Cardiac septum (tissue), 1 donor: ENCODE measurements around the gene TMEM238L. TPM values are rescaled to one million over a fixed set of nuclear protein-coding genes. Genes with fewer than 3 reads are reported as not detected.

ENCODE experiments used
- DNase-seq: peaks from one replicate; pipeline ENCODE4 v3.0.0-alpha.2; 2020; ENCODE audit warnings: low spot score
- intact Hi-C: fragments of 100-400 bp; cut with DNase I; formaldehyde crosslinking; loops from one replicate; pipeline ENCODE4 v1.14.0; 2022
- total RNA-seq: library from RNA; stranded (reverse); fragmentation: NEBNext Ultra II Directional; extraction: Animal tissue kit (Norgen Biotek cat#: 25700); gene quantifications from one replicate; pipeline ENCODE4 v1.2.1, GENCODE V29; 2021
- donor health status: DM: no; HTN: no; CAD: no.

TMEM238L gene
- total RNA-seq, 1 donor from 2014 or later, result not detected

DNA sequence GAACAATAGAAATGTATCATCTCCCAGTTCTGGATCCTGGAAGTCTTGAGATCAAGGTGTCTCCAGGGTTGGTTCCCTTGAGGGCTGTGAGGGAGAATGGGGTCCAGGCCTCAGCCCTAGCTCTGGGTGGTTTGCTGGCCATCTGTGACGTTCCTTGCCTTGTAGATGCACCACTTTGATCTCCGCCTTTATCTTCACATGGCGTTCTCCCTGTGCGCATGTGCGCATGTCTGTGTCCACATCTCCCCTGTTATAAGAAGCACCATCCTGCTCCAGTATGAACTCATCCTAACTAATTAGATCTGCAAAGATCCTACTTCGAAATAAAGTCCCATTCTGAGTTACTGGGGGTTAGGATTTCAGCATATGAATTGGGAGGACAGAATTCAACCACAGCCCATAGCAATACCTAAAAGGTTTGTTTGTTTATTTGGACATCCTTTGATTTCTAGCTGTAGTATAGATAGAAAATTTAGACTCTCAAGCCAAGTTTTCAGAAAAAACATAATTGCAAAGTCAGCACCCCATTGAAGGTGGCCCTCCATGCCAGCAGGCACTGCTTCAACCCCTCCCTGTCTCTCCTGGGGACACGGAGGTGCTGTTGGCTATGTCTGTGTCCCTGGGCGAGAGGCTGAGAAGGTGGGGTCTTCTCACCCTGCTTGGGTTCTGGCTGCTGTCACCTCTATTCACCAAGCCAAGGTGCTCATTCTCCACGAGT, 2.8 kb upstream of the TMEM238L start:
- no peak for DNase-seq
- intact Hi-C loops, result no loop called here

DNA sequence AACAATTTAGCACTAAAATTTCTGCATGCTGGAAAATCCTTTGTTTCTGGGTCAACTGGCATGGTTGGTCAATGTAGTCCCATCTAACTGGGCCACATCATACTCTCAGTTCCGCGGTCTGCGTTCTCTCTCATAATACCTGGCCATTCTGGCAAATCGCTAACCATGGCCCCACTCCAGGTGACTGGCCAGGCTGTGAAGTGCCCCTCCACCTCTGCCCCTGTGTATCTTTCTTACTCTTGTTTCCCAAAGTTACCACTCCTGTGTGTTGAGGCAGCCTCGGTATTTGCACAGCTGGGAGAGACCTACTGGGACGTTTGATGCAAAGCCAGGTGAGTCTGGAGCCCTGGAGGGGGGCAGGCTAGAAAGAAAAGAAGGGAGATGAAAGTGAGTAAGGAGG, 2.0 kb upstream of the TMEM238L start:
- no peak for DNase-seq
- intact Hi-C loops, result no loop called here

DNA sequence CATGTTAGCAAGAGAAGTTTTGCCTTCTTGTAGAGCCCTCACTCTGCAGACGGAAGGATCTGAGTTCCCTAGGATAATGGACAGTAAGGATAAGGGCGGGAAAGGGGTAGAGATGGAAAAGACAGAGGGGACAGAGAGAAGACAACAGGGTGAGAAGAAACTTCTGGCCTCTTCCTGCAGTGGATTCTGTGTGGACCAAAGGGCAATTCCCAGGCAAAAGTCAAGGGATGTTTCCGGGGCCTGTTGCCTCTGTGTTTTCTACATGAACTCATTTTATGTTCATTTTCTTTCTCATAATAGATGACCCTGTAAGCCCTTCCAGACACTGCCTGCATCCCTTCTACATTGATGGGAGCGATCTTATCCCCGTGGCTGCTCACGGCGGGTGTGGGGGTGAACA, 647 bp upstream of the TMEM238L start:
- DNase-seq, result no peak

DNA sequence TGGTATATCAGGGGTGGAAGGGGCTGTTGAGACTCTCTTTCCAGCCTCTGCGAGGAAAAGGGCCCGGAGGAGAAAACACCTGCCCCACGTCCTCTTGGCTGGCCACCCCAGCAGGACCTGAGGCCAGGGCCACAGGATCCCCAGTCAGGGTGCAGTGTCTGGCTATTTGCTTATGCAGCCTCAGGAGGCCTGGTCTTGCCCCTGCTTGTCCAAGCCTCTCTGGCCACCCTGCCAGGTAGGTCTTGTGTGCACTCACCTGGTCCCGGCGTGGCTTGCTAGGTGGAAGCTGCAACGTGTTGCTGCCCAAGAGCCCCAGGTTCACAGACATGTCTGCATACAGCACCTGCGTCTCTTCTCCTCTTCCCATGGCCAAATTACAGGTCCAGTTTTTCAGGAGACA, 549 bp downstream of the TMEM238L start:
- no peak for DNase-seq
- intact Hi-C loops, result no loop called here

More for the DNA sequence above, 647 bp upstream of the TMEM238L start:
- intact Hi-C loops, result no loop called here

DNA sequence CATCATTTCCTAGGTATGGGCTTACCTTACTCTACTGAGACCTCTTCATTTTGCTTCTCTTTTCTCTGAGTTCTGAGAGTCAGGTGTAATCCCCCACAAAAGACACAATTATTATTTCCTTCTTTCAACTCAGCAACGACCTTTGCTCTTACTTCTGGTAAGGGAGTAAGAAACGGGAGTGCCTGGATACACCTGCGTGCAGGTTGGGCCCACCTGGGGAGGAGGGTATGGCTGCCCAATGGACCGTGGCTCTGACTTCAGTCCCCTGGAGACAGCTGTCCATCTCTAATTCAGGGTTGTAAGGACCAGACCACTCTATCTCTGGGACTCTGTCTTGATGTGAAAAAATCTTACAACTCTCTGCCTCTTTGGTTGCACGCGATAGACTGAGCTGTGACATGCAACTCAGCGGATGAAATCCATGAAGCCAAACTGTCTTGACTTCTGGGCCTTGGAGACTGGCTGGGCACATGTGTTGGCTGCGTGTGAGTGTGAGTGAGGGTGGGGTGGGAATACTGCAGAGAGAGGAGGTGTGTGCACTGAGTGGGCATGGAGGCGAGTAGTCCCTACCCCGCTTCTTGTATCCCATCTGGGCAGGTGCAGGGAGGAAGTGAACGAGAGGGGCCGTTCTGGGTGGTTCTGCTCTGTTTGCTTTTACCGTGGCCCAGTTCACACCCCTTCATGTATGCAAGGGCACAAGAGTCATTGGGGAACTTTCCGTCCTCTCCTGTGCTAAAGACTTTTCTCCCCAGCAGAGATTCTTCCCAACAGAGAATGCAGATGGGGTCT, 1.2 kb downstream of the TMEM238L start:
- DNase-seq, result peak; percentile 20
- intact Hi-C loops, result no loop called here

DNA sequence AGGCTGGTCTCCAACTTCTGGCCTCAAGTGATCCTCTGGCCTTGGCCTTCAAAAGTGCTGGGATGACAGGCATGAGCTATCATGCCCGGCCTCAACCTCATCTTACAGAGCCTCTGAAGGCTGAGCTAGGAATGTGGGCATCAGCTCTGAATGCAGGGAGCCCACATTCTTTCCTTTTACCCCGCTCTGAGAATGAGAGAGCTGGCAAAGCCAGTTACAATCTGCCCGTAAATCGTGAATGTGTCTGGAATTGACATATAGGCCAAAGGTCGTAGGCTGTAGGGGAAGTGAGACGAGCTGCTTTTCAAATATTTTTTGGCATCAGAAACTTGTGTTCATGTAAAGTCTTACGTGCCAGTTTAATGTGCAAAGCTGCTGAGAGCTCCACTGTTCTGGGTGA, 4.5 kb downstream of the TMEM238L start:
- DNase-seq, result no peak
- intact Hi-C loops, result no loop called here

DNA sequence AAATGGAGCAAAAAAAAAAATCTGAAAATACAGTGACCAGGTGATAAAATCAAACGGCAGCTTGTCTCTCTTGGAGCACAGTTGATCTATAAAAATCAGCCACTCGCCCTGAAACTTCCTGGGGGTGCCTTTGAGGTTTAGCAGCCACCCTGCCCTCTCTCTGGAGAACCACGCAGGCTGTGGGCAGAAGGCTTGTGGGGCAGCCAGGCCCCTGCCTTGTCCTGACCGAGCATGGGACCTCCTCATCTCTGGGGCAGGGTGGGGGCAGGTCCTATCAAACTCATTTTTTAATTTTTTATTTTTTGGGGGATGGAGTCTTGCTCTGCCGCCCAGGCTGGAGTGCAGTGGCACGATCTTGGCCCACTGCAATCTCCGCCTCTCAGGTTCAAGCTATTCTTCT, 5.0 kb downstream of the TMEM238L start:
- DNase-seq, result no peak
- intact Hi-C loops, result no loop called here

DNA sequence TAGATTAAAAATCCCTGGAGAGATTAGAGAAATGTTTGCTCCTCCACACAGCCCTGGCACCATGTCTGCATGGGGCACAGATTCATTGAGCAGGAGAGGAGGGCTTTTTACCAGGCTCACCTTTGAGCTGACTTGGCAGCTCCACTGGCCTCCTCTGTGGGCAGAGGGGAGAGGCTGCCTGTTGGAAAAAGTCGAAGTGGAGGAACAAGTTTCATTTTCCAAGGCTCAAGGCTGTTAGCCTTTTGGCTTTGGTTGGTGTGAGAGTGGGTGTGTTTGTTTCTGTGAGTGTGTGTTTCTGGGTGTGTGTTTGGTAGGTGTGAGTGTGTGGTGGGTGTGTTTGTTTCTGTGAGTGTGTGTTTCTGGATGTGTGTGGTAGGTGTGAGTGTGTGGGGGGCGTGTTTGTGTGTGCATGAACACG, 5.6 kb downstream of the TMEM238L start:
- intact Hi-C loops, result no loop called here
- peak; percentile 22 for DNase-seq

DNA sequence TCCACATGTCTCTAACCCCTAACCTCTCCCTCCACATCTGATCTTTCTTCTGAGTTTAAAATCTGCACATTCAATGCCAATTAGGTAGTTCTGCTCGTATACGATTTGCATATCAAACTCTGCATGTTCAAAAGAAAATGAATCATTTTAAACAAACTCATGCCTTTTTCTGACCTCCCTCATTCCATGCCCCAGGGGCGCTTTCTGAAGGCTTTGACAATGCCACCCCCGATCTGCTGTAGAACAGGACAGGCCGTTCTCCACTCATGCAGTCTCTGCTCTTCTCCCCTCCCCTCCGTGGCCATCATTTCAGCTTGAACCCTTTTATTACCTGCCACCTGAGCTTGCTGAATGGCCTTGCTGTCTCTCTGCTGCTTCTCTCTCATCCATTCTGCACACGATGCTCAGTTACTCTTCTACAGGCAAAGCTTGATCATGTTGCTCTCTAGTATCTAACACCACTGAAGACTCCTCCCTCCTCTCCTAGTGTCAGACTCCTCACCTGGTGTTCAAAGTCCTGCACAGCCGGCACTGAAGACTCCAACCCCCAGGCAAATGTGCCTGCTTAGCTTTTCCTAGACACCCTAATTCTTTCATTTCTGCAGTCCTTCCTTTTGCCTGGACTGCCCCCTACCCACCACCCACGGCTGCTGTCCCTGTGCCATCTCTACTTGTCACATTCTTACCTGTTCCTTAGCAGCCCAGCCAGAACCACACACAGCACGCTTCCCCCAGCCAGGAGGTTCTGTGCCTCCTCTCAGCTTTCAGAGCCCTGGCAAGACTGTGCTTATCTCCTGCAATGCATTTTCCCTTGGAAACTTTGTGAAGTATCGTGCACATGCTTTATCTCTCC, 6.2 kb downstream of the TMEM238L start:
- intact Hi-C loops, result no loop called here
- DNase-seq, result peak; percentile 51

DNA sequence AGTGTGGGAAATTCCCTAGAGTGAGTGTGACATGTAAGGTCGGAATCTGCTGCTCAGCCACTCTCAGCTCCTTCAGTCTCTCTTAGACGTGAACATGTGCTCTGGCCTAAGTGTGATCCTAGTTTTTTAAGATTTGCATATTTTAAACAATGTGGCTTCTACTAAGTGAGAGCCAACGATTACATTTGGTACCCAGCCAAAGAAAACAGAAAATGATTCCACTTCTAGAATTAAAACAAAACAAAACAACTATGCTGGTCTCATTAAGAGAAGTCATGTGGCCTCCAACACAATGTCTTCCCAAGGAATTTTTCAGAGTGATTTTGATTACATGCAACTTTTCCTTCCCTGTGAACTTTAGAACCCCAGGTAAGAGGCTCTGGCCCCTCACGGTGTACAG, 10.1 kb downstream of the TMEM238L start:
- intact Hi-C loops, result no loop called here

DNA sequence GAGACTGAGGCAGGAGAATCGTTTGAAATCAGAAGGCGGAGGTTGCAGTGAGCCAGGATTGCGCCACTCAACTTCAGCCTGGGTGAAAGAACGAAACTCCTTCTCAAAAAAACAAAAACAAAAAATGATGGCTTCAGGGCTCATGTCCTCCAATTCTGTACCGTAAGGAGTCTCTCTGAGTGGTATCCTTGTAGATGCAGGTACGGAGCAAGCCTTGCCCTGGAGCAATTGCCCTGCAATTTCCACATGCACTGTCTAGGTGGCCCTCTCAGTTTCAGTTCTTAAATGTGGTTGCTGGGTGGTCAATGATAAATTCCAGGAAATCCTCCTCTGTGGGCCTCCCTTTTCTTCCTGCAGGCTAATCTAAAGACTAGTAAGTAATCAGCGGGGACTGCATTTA, 10.6 kb downstream of the TMEM238L start:
- DNase-seq, result no peak
- intact Hi-C loops, result no loop called here

More for the DNA sequence above, 10.1 kb downstream of the TMEM238L start:
- no peak for DNase-seq

DNA sequence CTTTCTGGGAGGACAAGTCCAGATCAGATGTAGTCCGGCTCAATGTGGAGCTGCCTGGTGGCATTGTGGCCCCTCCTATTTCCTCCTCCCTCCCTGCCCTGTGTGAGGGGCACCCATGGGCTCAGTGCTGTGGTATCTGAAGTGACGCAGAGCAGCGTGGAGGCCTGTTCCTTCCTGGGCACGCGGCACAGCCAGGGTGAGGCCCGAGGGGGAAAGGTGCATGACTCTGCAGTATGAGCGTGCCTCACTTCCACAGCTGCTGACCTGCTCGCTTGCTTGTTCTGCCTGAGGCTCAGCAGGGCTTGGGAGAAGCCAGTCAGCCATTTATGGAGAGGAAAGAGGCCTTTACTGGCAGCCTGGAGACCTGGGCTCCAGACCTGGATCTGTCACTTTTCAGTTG, 11.7 kb downstream of the TMEM238L start:
- intact Hi-C loops, result no loop called here
- peak; percentile 64 for DNase-seq

DNA sequence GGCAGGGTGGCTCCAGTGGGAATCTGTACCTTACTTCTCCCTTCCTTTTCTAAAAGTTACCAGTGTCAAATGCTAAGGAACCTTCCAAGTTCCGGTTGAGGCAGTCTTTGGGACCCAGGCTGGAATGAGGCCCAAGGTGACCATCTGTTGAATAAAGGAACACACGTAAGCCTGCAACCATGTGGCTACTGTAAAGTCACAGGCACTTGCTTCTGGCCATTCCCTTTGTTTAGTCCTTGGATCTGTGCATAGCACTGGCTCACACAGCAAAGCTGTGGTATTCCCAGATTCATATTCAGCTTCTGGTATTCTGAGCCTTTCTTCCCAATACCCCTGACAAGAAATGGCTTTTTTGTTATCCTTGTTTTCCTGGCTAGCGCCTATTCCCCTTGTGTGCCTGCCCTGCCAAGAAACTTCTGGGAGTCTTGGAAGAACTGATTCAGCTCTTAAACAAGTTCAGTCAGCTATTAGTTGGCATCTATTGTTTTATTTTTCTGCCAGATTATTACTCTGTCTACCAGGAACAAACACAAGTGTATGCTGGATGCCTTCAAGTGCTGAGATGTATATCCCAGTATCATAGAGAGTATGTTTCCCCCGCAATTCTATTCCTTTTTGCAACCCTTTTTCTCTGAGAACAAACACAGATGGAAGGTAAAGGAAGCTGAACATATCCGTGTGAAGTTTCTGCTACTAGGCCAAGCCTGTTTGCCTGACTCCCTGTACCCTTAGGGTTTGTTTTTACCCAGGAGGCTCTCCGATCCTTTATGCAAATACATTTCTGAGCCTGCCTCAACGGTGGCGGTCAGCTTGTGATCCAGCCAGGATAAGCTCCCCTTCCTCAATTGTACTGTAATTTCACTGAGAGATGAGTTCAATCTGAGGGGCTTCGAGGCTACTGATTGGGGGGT, 13.2 kb downstream of the TMEM238L start:
- intact Hi-C loops, result no loop called here
- peak; percentile 55 for DNase-seq

DNA sequence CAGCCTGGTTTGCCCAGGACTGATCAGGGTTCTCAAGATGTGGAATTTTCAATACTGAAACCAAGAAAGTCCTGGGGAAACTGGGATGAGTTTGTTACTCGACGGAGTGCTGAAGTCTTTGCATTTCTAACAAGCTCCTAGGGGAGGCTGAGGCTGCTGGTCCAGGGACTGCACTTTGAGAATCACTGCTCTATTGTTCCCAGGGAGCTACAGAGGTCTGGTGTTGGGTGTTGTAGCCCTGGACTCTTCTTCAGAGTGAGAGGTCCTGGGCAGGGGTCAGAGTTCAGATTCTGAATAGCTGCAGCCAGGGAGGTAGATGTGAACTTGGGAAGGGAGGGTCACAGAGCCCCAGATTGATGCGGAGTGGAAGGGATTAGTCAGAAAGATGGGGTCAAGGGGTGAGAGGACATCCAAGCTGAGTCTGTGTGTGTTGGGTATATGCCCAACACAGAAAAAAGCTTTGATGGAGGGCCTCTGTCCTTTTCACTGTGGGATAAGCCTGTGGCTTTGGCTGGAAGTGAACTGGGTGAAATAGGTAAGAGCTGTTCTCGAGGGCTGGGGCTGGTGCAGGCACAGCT, 14.1 kb downstream of the TMEM238L start:
- DNase-seq, result peak; percentile 10

DNA sequence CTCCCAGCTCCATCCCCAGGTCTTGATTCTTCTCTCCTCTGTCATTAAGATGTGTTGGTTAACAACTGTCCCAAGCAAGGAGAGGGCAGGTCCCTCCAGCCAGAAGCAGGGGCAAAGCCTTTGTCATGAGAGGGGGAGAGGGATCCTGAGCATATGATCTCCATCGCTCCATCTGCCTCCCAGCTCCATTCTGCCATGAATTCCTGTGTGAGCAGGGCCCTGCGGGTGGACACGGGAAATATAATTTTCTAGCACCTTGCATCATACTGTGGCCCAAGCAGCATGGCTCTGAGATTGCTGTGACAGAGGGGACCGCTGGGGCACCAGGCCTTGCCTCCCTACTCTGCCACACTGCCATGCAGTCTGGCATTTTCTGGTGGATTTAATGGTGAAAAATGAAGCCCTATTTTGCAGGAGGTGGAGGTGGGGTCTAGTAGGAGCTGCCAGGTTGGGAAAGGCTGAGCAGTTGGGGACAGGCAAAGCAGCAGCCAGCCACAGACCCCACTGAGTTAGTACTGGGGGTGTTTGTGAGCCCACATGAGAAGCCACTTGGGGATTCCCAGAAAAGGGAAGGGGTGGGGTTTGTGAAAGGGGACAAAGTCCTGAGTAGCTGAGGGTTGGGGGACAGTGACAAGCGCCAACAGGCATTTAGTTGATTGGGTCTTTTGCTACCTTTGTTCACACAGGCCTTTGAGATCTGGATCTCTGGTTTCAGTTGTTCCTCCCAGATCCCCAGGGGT, 16.4 kb downstream of the TMEM238L start:
- peak; percentile 56 for DNase-seq
- intact Hi-C loops, result no loop called here

More for the DNA sequence above, 14.1 kb downstream of the TMEM238L start:
- intact Hi-C loops, result no loop called here

DNA sequence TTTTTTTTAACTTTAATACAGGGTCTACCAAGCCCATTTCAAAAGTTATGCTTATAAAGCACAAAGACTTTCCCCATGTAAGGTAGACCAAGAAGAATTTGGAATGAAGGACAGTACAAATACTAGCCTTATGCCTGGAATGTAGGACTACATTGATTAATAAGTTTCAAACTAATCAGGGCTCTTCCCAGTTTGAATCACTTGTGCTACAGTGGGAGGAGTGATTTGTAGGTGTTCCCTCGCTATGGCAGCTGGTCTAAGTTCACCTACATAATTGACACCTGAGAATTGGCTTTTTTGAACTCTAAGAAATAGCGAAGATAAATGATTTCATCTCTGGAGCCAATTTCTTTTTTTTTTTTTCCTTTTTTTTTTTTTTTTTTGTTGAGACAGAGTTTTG, 18.6 kb downstream of the TMEM238L start:
- intact Hi-C loops, result no loop called here
- no peak for DNase-seq

DNA sequence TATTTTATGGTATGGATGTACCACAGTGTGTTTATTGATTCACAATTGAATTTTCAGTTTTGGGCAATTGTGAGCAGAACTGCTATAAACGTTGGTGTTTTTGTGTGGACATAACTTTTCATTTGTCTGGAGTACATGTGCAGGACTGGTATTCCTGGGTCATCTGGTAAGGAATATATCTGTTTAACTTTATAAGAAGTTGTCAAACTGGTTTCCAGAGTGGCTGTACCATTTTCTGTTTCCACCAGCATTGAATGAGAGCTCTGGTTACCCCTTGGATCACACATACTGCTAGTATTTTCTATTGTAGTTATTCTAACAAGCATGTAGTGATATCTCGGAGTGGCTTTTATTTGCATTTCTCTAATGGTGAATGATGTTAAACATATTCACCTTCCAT, 24.3 kb downstream of the TMEM238L start:
- DNase-seq, result no peak
- intact Hi-C loops, result no loop called here

DNA sequence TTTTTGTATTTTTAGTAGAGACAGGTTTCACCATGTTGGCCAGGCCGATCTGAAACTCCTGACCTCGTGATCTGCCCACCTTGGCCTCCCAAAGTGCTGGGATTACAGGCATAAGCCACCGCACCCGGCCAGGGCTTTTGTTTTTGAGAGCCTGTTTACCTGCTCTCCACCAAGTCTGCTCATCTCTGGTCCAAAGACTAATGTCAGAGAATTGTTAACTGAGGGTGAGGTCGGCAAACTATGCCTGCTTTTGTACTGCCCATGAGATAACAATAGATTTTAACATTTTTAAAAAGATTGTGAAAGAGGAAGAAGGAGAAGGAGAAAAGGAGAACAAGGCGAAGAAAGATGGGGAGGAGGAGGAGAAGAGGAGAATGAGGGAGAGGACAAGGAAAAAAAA, 26.0 kb downstream of the TMEM238L start:
- DNase-seq, result no peak
- intact Hi-C loops, result no loop called here
